Peyer's patch (tissue), 4 donors: ENCODE results near the gene KCNS1.

Experiments
- CTCF ChIP-seq, 6 experiments: fragments of 450-650 bp in 4 of 6; fragments of 200-600 bp in 2 of 6; sonication (generic) in 1 of 6; IDR thresholded peaks; one replicate each; pipeline ENCODE4 v1.5.1; 2017 to 2019; ENCODE audit warnings: antibody characterized with exemption in 6 of 6, mild to moderate bottlenecking in 3 of 6, moderate library complexity in 1 of 6
- POLR2A ChIP-seq, 2 donors: fragments of 450-650 bp; IDR thresholded peaks; one replicate each; pipeline ENCODE4 v1.5.1; 2017; ENCODE audit warnings: antibody characterized with exemption in 2 of 2, mild to moderate bottlenecking in 2 of 2, moderate library complexity in 2 of 2

- TF ChIP-seq CTCF (IDR thresholded peaks at IDR 0.05) (no peak), POLR2A (IDR thresholded peaks at IDR 0.05) (no peak)
Measured at GRCh38 chr20:45087097-45087790, 13.7 kb downstream of the KCNS1 start.
